HEK293 (cell line): ENCODE data around the gene CACNA1C.

Experiments
- CTCF ChIA-PET: fragments of 350-600 bp; formaldehyde crosslinking; extraction: SDS; loops from one replicate; lab custom pipeline; 2021; ENCODE audit warnings: antibody characterized with exemption; lab: Yijun Ruan, JAX
- POLR2A ChIA-PET: fragments of 300-600 bp; formaldehyde crosslinking; extraction: SDS; loops from one replicate; lab custom pipeline; 2020; ENCODE audit warnings: antibody characterized with exemption, inconsistent platforms; lab: Yijun Ruan, JAX
- H3K27ac ChIP-seq: fragments of 200-500 bp; sonication (Bioruptor generic); 2 replicates; pipeline ENCODE4 v1.5.1; 2014; ENCODE audit warnings: low read depth, low read length, control low read depth, inconsistent platforms; ENCODE audit errors: extremely low read depth
- H3K36me3 ChIP-seq, 2 experiments: fragments of 200-500 bp in 1 of 2; sonication (Bioruptor generic) in 1 of 2; 1 replicate in 1 of 2; 2 replicates in 1 of 2; pipeline ENCODE4 v1.5.1; 2014 to 2017; ENCODE audit warnings: inconsistent platforms in 2 of 2, low read length in 2 of 2; ENCODE audit not compliant: control insufficient read depth in 2 of 2, insufficient read depth in 1 of 2
- H3K4me1 ChIP-seq: fragments of 200-500 bp; sonication (Bioruptor generic); 2 replicates; pipeline ENCODE4 v1.5.1; 2014; ENCODE audit warnings: mild to moderate bottlenecking, low read length, inconsistent platforms; ENCODE audit not compliant: control insufficient read depth, insufficient read depth
- H3K4me3 ChIP-seq: 2 replicates; pipeline ENCODE4 v1.5.1; 2011; ENCODE audit warnings: low read depth, mild to moderate bottlenecking, control low read depth, low read length, moderate library complexity
- H3K9me3 ChIP-seq: fragments of 200-500 bp; sonication (Bioruptor generic); 2 replicates; pipeline ENCODE4 v1.5.1; 2014; ENCODE audit warnings: low read depth, low read length, inconsistent platforms; ENCODE audit not compliant: control insufficient read depth, insufficient read depth
- CTCF ChIP-seq: fragments of 450-650 bp; formaldehyde crosslinking; IDR thresholded peaks from 2 replicates; pipeline ENCODE4 v1.5.1; 2016; ENCODE audit warnings: missing biosample characterization, missing genetic modification characterization
- EGR2 ChIP-seq: fragments of 450-650 bp; formaldehyde crosslinking; IDR thresholded peaks from 2 replicates; pipeline ENCODE4 v1.5.1; 2016; ENCODE audit warnings: low read depth, missing biosample characterization, missing genetic modification characterization
- MZF1 ChIP-seq: fragments of 450-650 bp; formaldehyde crosslinking; IDR thresholded peaks from 2 replicates; pipeline ENCODE4 v1.5.1; 2017; ENCODE audit warnings: missing biosample characterization, missing genetic modification characterization, borderline replicate concordance
- SP3 ChIP-seq: fragments of 450-650 bp; formaldehyde crosslinking; IDR thresholded peaks from 2 replicates; pipeline ENCODE4 v1.5.1; 2016; ENCODE audit warnings: missing biosample characterization, missing genetic modification characterization
- WT1 ChIP-seq: fragments of 450-650 bp; formaldehyde crosslinking; IDR thresholded peaks from 2 replicates; pipeline ENCODE4 v1.5.1; 2016; ENCODE audit warnings: missing biosample characterization, missing genetic modification characterization
- ZBTB20 ChIP-seq: fragments of 450-650 bp; formaldehyde crosslinking; IDR thresholded peaks from 2 replicates; pipeline ENCODE4 v1.5.1; 2016; ENCODE audit warnings: missing biosample characterization, missing genetic modification characterization
- ZBTB7A ChIP-seq: fragments of 450-650 bp; formaldehyde crosslinking; IDR thresholded peaks from 2 replicates; pipeline ENCODE4 v1.5.1; 2016; ENCODE audit warnings: low read depth, missing biosample characterization, missing genetic modification characterization
- ZFHX2 ChIP-seq: fragments of 450-650 bp; formaldehyde crosslinking; conservative IDR thresholded peaks from 2 replicates; pipeline ENCODE4 v1.5.1; 2016; ENCODE audit warnings: missing biosample characterization, missing genetic modification characterization
- ZNF112 ChIP-seq: fragments of 450-650 bp; formaldehyde crosslinking; IDR thresholded peaks from 2 replicates; pipeline ENCODE4 v1.5.0; 2017; ENCODE audit warnings: missing biosample characterization, missing genetic modification characterization
- ZNF24 ChIP-seq: fragments of 450-650 bp; formaldehyde crosslinking; IDR thresholded peaks from 2 replicates; pipeline ENCODE4 v1.5.1; 2016; ENCODE audit warnings: missing biosample characterization, missing genetic modification characterization
- ZNF311 ChIP-seq: fragments of 450-650 bp; formaldehyde crosslinking; IDR thresholded peaks from 2 replicates; pipeline ENCODE4 v1.5.1; 2017; ENCODE audit warnings: missing biosample characterization, missing genetic modification characterization, borderline replicate concordance
- ZNF580 ChIP-seq: fragments of 450-650 bp; formaldehyde crosslinking; IDR thresholded peaks from 2 replicates; pipeline ENCODE4 v1.5.1; 2016; ENCODE audit warnings: missing biosample characterization, missing genetic modification characterization
- ZNF626 ChIP-seq: fragments of 450-650 bp; sonication (Bioruptor Pico); formaldehyde crosslinking; IDR thresholded peaks from 2 replicates; pipeline ENCODE4 v1.5.1; 2018; ENCODE audit warnings: missing biosample characterization, missing genetic modification characterization, inconsistent platforms
- ZNF76 ChIP-seq: fragments of 450-650 bp; formaldehyde crosslinking; IDR thresholded peaks from 2 replicates; pipeline ENCODE4; 2016; ENCODE audit warnings: low read depth, missing biosample characterization, missing genetic modification characterization, borderline replicate concordance
- TF ChIP-seq, protein P1 (sequence below): fragments of 450-650 bp; IDR thresholded peaks from 2 replicates; pipeline ENCODE4 v1.5.1; 2018; ENCODE audit warnings: missing biosample characterization, mild to moderate bottlenecking, missing genetic modification characterization
- TF ChIP-seq, protein P2 (sequence below): fragments of 450-650 bp; formaldehyde crosslinking; IDR thresholded peaks from 2 replicates; pipeline ENCODE4 v1.5.1; 2016; ENCODE audit warnings: missing biosample characterization, missing genetic modification characterization
- TF ChIP-seq, protein P3 (sequence below): fragments of 450-650 bp; formaldehyde crosslinking; IDR thresholded peaks from 2 replicates; pipeline ENCODE4 v1.5.1; 2016; ENCODE audit warnings: missing biosample characterization, missing genetic modification characterization
- TF ChIP-seq, protein P4 (sequence below): fragments of 450-650 bp; formaldehyde crosslinking; IDR thresholded peaks from 2 replicates; pipeline ENCODE4 v1.5.1; 2016; ENCODE audit warnings: missing biosample characterization, missing genetic modification characterization, borderline replicate concordance

Gene CACNA1C

GRCh38 chr12:2115101-2115845 lies 62.5 kb downstream of the CACNA1C start:
- Histone ChIP-seq H3K4me1 (no peaks in the 10 kb centered on the region), H3K36me3 (no peaks in the 10 kb centered on the region), H3K27ac (no peak overlapping the region), H3K9me3 (no peaks in the 10 kb centered on the region), H3K4me3 (no peak overlapping the region)
- CTCF ChIA-PET: no interaction called here
- POLR2A ChIA-PET: no interaction called here
- TF ChIP-seq MZF1: no peak
- TF ChIP-seq ZNF24 (tag by site-specific recombination): no peak
- no peak for TF ChIP-seq CTCF (tag by site-specific recombination)
- no peak for TF ChIP-seq ZNF112 (tag by site-specific recombination)
- no peak for TF ChIP-seq ZBTB7A (tag by site-specific recombination)
- no peak for TF ChIP-seq SP3 (tag by site-specific recombination)

DNA sequence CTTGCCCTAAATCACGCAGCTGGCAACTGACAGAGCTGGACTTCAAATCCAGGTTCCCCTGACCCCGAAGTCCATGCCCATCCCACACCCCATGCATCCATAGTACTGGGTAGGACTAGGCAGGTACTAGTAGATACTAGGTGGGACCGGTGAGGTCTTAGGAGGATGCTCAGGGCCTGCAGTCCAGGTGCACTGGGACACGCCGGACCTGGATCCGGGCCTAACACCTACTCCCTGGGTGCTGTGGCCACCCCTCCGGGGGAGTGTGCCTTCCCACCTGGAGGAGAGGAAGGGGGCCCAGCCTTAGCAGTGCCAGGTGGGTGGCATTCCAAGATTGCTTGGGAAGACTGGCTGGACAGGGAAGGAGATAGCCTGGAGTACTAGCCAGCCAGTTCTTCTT lies 64.8 kb downstream of the CACNA1C start:
- H3K36me3 ChIP-seq: no peaks in the 10 kb centered on the region
- POLR2A ChIA-PET: no interaction called here
- H3K27ac ChIP-seq: no peak overlapping the region
- CTCF ChIA-PET: no interaction called here
- H3K4me3 ChIP-seq: no peak overlapping the region
- H3K9me3 ChIP-seq: no peaks in the 10 kb centered on the region
- H3K4me1 ChIP-seq: no peaks in the 10 kb centered on the region
- TF ChIP-seq ZFHX2 (tag by site-specific recombination): peak; percentile 11; the same call in 1 of the 2 replicates
- peak; percentile 21; the same call in 1 of the 2 replicates for TF ChIP-seq EGR2 (tag by site-specific recombination)
- TF ChIP-seq, protein P1, sequence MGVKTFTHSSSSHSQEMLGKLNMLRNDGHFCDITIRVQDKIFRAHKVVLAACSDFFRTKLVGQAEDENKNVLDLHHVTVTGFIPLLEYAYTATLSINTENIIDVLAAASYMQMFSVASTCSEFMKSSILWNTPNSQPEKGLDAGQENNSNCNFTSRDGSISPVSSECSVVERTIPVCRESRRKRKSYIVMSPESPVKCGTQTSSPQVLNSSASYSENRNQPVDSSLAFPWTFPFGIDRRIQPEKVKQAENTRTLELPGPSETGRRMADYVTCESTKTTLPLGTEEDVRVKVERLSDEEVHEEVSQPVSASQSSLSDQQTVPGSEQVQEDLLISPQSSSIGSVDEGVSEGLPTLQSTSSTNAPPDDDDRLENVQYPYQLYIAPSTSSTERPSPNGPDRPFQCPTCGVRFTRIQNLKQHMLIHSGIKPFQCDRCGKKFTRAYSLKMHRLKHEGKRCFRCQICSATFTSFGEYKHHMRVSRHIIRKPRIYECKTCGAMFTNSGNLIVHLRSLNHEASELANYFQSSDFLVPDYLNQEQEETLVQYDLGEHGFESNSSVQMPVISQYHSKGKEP (tag by site-specific recombination): no peak

- TF ChIP-seq WT1 (tag by site-specific recombination): no peak
- TF ChIP-seq ZNF580: no peak
- TF ChIP-seq, protein P2, sequence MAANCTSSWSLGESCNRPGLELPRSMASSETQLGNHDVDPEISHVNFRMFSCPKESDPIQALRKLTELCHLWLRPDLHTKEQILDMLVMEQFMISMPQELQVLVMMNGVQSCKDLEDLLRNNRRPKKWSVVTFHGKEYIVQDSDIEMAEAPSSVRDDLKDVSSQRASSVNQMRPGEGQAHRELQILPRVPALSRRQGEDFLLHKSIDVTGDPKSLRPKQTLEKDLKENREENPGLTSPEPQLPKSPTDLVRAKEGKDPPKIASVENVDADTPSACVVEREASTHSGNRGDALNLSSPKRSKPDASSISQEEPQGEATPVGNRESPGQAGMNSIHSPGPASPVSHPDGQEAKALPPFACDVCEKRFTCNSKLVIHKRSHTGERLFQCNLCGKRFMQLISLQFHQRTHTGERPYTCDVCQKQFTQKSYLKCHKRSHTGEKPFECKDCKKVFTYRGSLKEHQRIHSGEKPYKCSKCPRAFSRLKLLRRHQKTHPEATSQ (tag by site-specific recombination): no peak
- no peak for TF ChIP-seq ZNF76 (tag by site-specific recombination)
- no peak for TF ChIP-seq ZBTB20
- TF ChIP-seq, protein P3, sequence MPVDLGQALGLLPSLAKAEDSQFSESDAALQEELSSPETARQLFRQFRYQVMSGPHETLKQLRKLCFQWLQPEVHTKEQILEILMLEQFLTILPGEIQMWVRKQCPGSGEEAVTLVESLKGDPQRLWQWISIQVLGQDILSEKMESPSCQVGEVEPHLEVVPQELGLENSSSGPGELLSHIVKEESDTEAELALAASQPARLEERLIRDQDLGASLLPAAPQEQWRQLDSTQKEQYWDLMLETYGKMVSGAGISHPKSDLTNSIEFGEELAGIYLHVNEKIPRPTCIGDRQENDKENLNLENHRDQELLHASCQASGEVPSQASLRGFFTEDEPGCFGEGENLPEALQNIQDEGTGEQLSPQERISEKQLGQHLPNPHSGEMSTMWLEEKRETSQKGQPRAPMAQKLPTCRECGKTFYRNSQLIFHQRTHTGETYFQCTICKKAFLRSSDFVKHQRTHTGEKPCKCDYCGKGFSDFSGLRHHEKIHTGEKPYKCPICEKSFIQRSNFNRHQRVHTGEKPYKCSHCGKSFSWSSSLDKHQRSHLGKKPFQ (tag by site-specific recombination): no peak
- TF ChIP-seq ZNF626 (tag by site-specific recombination): no peak
- TF ChIP-seq, protein P4, sequence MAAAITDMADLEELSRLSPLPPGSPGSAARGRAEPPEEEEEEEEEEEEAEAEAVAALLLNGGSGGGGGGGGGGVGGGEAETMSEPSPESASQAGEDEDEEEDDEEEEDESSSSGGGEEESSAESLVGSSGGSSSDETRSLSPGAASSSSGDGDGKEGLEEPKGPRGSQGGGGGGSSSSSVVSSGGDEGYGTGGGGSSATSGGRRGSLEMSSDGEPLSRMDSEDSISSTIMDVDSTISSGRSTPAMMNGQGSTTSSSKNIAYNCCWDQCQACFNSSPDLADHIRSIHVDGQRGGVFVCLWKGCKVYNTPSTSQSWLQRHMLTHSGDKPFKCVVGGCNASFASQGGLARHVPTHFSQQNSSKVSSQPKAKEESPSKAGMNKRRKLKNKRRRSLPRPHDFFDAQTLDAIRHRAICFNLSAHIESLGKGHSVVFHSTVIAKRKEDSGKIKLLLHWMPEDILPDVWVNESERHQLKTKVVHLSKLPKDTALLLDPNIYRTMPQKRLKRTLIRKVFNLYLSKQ (tag by site-specific recombination): no peak
- TF ChIP-seq ZNF311 (tag by site-specific recombination): no peak
- ChIA-PET POLR2A (no interaction called here), CTCF (no interaction called here)
- no peak overlapping the region for H3K27ac ChIP-seq
- H3K9me3 ChIP-seq: no peaks in the 10 kb centered on the region
- no peak overlapping the region for H3K4me3 ChIP-seq
- no peaks in the 10 kb centered on the region for H3K36me3 ChIP-seq
- H3K4me1 ChIP-seq: no peaks in the 10 kb centered on the region
These were observed 65.3 kb downstream of the CACNA1C start for GRCh38 chr12:2118061-2118460.
